ENCODE measurements around the gene C3orf62.
"Not testable (repeated sequence)": the region's sequence is repeated elsewhere in the genome, so short reads cannot be mapped to it uniquely, and the experiment has no call there.

C3orf62 gene

DNA sequence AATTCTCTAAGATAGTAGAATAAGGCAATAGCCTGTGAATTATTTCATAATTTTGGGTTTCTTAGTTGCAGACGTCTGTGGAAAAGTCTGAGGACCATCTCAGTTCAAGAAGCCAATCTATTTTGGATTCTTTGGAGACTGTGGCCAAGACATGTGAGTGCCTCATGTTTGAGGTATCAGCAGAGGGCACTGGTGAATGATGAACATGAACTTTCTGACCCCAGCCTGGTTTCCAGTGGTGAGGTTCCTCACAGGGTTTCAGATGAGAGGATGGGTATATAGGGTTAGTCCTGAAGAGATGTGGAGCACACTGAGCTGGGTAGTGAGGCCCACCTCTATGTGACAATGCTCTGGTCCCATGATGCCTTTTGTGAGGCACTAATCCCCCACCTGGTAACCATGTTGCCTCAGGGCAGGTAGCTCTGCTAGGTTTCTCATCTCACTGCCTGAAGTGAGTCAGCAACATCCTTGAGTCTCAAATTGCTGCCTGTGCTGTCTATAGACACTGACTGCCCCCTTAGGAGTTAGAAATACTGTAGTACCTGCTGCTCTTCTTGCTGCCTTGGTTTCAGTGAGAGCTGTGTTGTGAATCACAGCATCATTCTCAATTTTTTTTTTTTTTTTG, 32.3 kb downstream of the C3orf62 start:
- TF ChIP-seq, protein P1, sequence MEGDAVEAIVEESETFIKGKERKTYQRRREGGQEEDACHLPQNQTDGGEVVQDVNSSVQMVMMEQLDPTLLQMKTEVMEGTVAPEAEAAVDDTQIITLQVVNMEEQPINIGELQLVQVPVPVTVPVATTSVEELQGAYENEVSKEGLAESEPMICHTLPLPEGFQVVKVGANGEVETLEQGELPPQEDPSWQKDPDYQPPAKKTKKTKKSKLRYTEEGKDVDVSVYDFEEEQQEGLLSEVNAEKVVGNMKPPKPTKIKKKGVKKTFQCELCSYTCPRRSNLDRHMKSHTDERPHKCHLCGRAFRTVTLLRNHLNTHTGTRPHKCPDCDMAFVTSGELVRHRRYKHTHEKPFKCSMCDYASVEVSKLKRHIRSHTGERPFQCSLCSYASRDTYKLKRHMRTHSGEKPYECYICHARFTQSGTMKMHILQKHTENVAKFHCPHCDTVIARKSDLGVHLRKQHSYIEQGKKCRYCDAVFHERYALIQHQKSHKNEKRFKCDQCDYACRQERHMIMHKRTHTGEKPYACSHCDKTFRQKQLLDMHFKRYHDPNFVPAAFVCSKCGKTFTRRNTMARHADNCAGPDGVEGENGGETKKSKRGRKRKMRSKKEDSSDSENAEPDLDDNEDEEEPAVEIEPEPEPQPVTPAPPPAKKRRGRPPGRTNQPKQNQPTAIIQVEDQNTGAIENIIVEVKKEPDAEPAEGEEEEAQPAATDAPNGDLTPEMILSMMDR (conservative IDR thresholded peaks at IDR 0.05; ENCODE audit: low read depth) = no peak
- DNase-seq (ENCODE audit: low spot score) = peak; percentile 59
- H3K27ac ChIP-seq = peak overlapping the region; percentile 69
- CTCF ChIA-PET = interaction anchor here (0.6 to 1.0 kb wide), 5 partner anchors 19 to 392 kb away, joined by 3 to 4 read pairs (median 3); partner anchors contain the start of gene KLHDC8B
- POLR2A ChIA-PET (ENCODE audit: low non-redundant PET) = no interaction called here

DNA sequence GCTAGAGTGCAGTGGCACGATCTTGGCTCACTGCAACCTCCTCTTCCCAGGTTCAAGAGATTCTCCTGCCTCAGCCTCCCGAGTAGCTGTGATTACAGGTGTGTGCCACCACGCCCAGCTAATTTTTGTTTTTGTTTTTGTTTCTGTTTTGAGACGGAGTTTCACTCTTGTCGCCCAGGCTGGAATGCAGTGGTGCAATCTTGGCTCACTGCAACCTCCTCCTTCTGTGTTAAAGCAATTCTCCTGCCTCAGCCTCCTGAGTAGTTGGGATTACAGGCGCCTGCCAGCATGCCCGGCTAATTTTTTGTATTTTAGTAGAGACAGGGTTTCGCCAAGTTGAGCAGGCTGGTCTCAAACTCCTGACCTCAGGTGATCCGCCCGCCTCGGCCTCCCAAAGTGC, 36.9 kb downstream of the C3orf62 start:
- peak overlapping the region; percentile 99 for H3K27ac ChIP-seq
- DNase-seq (ENCODE audit: low spot score); POLR2A ChIA-PET (ENCODE audit: low non-redundant PET); CTCF ChIA-PET: not testable (repeated sequence)

DNA sequence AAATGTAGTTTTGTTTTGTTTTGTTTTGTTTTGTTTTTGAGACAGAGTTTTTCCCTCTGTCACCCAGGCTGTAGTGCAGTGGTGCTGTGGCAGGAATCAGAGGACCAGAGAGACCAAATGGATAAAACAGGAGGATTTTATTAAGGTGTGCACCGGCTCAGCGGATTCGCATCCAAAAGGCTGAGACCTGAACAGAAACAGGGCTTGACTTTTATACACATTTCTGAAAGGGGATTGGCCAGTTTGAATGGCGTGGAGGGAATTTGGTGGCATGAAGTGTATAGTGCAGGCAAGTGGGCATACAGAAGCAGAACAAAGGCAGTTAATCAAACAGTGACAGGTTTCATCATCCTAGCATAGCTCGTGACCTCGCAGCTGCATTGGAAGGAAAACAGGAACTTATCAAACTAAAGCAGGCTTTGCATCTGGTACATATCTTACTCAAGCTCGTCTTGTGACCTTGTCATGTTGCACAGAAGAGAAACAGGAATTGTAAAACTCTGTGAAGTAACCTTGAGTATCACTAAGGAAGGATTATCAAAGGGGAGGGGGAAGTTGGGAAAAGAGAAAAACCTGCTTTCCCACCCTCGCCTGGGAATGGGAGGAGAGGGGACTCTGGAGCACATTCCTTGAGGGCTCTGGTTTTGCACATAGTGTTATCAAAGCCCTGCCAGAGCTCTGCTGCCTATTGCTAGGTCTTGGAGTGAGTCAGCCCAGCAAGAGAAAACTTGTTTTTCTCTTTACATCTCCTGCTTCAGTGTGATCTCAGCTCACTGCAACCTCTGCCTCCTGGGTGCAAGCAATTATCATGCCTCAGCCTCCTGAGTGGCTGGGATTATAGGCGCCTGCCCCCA, 38.5 kb downstream of the C3orf62 start:
- CTCF ChIA-PET = interaction anchor here (0.7 to 0.8 kb wide), 2 partner anchors 121 to 970 kb away, joined by 3 read pairs; no protein-coding TSS in a partner anchor
- H3K27ac ChIP-seq = peak overlapping the region; percentile 99
- DNase-seq (ENCODE audit: low spot score) = peak; percentile 55
- TF ChIP-seq, protein P1 (conservative IDR thresholded peaks at IDR 0.05; ENCODE audit: low read depth) = no peak
- POLR2A ChIA-PET (ENCODE audit: low non-redundant PET) = no interaction called here

DNA sequence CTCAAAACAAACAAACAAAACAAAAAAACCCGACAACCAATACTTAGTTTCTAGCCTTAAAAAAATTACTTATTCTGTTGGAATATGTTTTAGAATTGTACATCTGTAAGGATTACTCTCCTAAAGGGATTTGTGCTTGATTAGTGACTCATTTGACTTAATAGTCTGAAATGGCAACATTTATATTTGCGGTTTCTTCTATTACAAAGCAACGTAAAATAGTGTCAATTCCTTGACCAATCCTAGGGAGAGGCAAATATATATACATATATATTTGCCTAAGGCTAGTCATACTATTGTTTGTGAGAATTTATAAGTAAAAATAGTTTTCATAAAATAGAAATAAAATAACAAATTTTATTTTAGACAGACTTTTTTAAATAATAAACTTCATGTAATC, 39.7 kb downstream of the C3orf62 start:
- POLR2A ChIA-PET (ENCODE audit: low non-redundant PET) = no interaction called here
- H3K27ac ChIP-seq = peak overlapping the region; percentile 99
- TF ChIP-seq, protein P1 (conservative IDR thresholded peaks at IDR 0.05; ENCODE audit: low read depth) = no peak
- no peak for DNase-seq (ENCODE audit: low spot score)
- CTCF ChIA-PET = no interaction called here

DNA sequence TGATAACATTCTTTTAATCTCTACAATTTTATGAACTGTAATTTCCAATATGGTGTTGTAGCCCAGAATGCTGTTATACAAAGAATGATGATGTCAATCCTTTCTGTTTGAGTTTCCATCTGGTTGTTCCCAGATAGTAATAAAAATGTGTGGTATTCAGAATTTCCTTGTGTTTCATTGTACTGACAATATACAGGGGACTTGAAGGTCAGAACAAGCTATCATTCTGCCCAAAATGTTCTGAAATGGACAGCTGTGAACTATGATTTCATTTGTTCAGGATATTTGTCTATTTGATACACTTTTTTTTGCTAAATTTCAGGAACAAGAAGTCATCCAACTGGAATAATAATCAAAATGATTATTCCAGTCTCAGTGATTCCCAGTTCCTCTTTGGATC, 40.8 kb downstream of the C3orf62 start:
- POLR2A ChIA-PET (ENCODE audit: low non-redundant PET) = no interaction called here
- TF ChIP-seq, protein P1 (conservative IDR thresholded peaks at IDR 0.05; ENCODE audit: low read depth) = no peak
- peak overlapping the region; percentile 21; the same call in 1 of the 2 replicates for H3K27ac ChIP-seq
- CTCF ChIA-PET = no interaction called here
- DNase-seq (ENCODE audit: low spot score) = no peak

DNA sequence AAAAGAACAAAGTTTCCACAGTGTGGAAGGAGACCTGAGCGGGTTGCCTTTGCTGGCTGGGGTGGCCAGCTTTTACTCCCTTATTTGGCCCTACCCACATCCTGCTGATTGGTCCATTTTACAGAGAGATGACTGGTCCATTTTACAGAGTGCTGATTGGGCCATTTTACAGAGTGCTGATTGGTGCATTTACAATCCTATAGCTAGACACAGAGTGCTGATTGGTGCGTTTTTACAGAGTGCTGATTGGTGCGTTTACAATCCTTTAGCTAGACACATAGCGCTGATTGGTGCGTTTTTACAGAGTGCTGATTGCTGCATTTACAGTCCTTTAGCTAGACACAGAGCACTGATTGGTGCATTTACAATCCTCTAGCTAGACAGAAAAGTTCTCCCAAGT, 48.2 kb downstream of the C3orf62 start:
- DNase-seq (ENCODE audit: low spot score); H3K27ac ChIP-seq; CTCF ChIA-PET; POLR2A ChIA-PET (ENCODE audit: low non-redundant PET): not testable (repeated sequence)

DNA sequence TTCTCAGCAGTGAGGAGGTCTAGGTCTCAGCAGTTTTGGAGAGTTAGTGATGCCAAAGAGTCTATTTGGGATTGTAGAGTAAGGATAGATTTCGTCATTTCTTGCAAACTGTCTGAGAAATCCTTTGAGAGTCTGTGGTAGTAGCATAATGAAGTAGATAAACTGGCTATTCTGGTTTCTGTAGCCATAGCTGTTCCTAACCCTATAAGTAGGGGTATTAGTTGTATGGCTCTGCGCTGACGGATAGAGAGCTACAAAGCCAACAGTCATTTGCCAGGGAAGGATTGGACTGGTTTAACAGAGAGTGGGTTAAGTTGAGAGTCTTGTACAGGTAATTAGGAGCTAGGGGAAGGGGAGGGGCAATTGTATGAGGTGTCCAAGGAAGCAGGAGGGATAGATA, 55.0 kb downstream of the C3orf62 start:
- no peak overlapping the region for H3K27ac ChIP-seq
- TF ChIP-seq, protein P1 (conservative IDR thresholded peaks at IDR 0.05; ENCODE audit: low read depth) = no peak
- ChIA-PET CTCF (no interaction called here), POLR2A (ENCODE audit: low non-redundant PET) (no interaction called here)
- DNase-seq (ENCODE audit: low spot score) = no peak

DNA sequence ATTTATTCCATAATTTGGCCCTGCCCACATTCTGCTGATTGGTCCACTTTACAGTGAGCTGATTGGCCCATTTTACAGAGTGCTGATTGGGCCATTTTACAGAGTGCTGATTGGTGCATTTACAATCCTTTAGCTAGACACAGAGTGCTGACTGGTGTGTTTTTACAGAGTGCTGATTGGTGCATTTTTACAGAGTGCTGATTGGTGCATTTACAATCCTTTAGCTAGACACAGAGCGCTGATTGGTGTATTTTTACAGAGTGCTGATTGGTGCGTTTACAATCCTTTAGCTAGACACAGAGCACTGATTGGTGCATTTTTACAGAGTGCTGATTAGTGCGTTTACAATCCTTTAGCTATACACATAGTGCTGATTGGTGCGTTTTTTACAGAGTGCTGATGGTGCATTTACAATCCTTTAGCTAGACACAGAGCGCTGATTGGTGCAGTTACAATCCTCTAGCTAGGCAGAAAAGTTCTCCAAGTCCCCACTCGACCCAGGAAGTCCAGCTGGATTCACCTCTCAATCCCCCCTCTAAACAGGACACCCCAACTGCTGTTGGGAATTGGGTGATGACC, 56.0 kb downstream of the C3orf62 start:
- POLR2A ChIA-PET (ENCODE audit: low non-redundant PET); DNase-seq (ENCODE audit: low spot score): not testable (repeated sequence)
- CTCF ChIA-PET = interaction anchor here (0.7 kb wide), 1 partner anchor 24 kb away, joined by 3 read pairs; no protein-coding TSS in a partner anchor
- H3K27ac ChIP-seq = peak overlapping the region; percentile 94
